ENCODE data around the gene CD33. TPM values are rescaled to one million over a fixed set of nuclear protein-coding genes. Genes with fewer than 3 reads are reported as not detected.

Gene CD33
- total RNA-seq, 1 donor from 2014 or later = not detected

- Histone ChIP-seq H3K27me3 (ENCODE audit: control insufficient read depth, insufficient read depth, low read length) (no peaks in the 10 kb centered on the region), H3K36me3 (ENCODE audit: control insufficient read depth, insufficient read depth, low read length) (no peaks in the 10 kb centered on the region)
- TF ChIP-seq CTCF (IDR thresholded peaks at IDR 0.05; ENCODE audit: insufficient read depth, low read length, poor library complexity, severe bottlenecking) = no peak
Observed at GRCh38 chr19:51271067-51271466, 46.2 kb downstream of the CD33 start.

GRCh38 chr19:51272183-51272810 is 47.4 kb downstream of the CD33 start:
- no peaks in the 10 kb centered on the region for H3K36me3 ChIP-seq (ENCODE audit: control insufficient read depth, insufficient read depth, low read length)
- H3K4me3 ChIP-seq (ENCODE audit: low read depth, low read length) = no peak overlapping the region
- DNase-seq (ENCODE audit: low read depth) = no peak
- TF ChIP-seq CTCF (IDR thresholded peaks at IDR 0.05; ENCODE audit: insufficient read depth, low read length, poor library complexity, severe bottlenecking) = no peak
- no peaks in the 10 kb centered on the region for H3K27me3 ChIP-seq (ENCODE audit: control insufficient read depth, insufficient read depth, low read length)

More at GRCh38 chr19:51271067-51271466, 46.2 kb downstream of the CD33 start:
- DNase-seq (ENCODE audit: low read depth) = no peak
- no peak overlapping the region for H3K4me3 ChIP-seq (ENCODE audit: low read depth, low read length)

GRCh38 chr19:51274049-51274770 is 49.3 kb downstream of the CD33 start:
- DNase-seq (ENCODE audit: low read depth) = no peak
- Histone ChIP-seq H3K36me3 (ENCODE audit: control insufficient read depth, insufficient read depth, low read length) (no peaks in the 10 kb centered on the region), H3K27me3 (ENCODE audit: control insufficient read depth, insufficient read depth, low read length) (no peaks in the 10 kb centered on the region), H3K4me3 (ENCODE audit: low read depth, low read length) (no peak overlapping the region)
- TF ChIP-seq CTCF (IDR thresholded peaks at IDR 0.05; ENCODE audit: insufficient read depth, low read length, poor library complexity, severe bottlenecking) = no peak

- no peak for TF ChIP-seq CTCF (IDR thresholded peaks at IDR 0.05; ENCODE audit: insufficient read depth, low read length, poor library complexity, severe bottlenecking)
- H3K4me3 ChIP-seq (ENCODE audit: low read depth, low read length) = no peak overlapping the region
- H3K27me3 ChIP-seq (ENCODE audit: control insufficient read depth, insufficient read depth, low read length) = no peaks in the 10 kb centered on the region
- no peaks in the 10 kb centered on the region for H3K36me3 ChIP-seq (ENCODE audit: control insufficient read depth, insufficient read depth, low read length)
- no peak for DNase-seq (ENCODE audit: low read depth)
Observed at GRCh38 chr19:51277112-51277511, 52.2 kb downstream of the CD33 start.

- Histone ChIP-seq H3K27me3 (ENCODE audit: control insufficient read depth, insufficient read depth, low read length) (no peaks in the 10 kb centered on the region), H3K36me3 (ENCODE audit: control insufficient read depth, insufficient read depth, low read length) (no peaks in the 10 kb centered on the region), H3K4me3 (ENCODE audit: low read depth, low read length) (no peak overlapping the region)
- DNase-seq (ENCODE audit: low read depth) = no peak
- no peak for TF ChIP-seq CTCF (IDR thresholded peaks at IDR 0.05; ENCODE audit: insufficient read depth, low read length, poor library complexity, severe bottlenecking)
Observed at GRCh38 chr19:51282335-51282734, 57.5 kb downstream of the CD33 start.
